Endothelial cell of umbilical vein (primary cell): Measurements from ENCODE around the gene DIS3. TPM values are rescaled to one million over a fixed set of nuclear protein-coding genes. Genes with fewer than 3 reads are reported as not detected.

Experiments
- BruUV-seq: library from RNA; stranded (reverse); fragments of 400-500 nt; replicated peaks from 2 replicates; lab custom pipeline; 2021; lab: Mats Ljungman, UMichigan
- CTCF ChIA-PET: fragments of 300-600, 350-600 bp; sonication (Branson Sonifier 250); formaldehyde crosslinking; loops from one replicate; lab custom pipeline; 2021; ENCODE audit warnings: antibody characterized with exemption, inconsistent platforms; lab: Charles Lee
- POLR2A ChIA-PET: fragments of 300-600, 350-600 bp; sonication (Branson Sonifier 250); formaldehyde crosslinking; loops from one replicate; lab custom pipeline; 2021; ENCODE audit warnings: antibody characterized with exemption, inconsistent platforms; lab: Charles Lee
- DNase-seq: peaks from one replicate; pipeline ENCODE4 v3.0.0-alpha.2; 2011; ENCODE audit warnings: low read depth, low spot score
- FAIRE-seq: peaks from 2 replicates; lab custom pipeline; 2011; peaks lifted over from hg19 to GRCh38; lab: Jason Lieb, UNC
- H2AFZ ChIP-seq: 2 replicates; pipeline ENCODE4 v1.6.0; 2012; ENCODE audit warnings: low read depth, low read length, control low read depth, inconsistent platforms
- H3K27ac ChIP-seq: 2 replicates; pipeline ENCODE4 v1.5.1; 2011; ENCODE audit warnings: low read depth, mild to moderate bottlenecking, control low read depth, low read length, moderate library complexity; ENCODE audit not compliant: insufficient read depth
- H3K27me3 ChIP-seq, 2 experiments: 2 replicates each; pipeline versions ENCODE4 v1.6.0 to v1.6.1; 2011; ENCODE audit warnings: low read length in 2 of 2, mixed read lengths in 1 of 2; ENCODE audit not compliant: control insufficient read depth in 2 of 2, insufficient read depth in 2 of 2
- H3K36me3 ChIP-seq, 2 experiments: 2 replicates in 1 of 2; 3 replicates in 1 of 2; pipeline ENCODE4 v1.5.1; 2011; ENCODE audit warnings: low read length in 2 of 2, mild to moderate bottlenecking in 1 of 2, moderate library complexity in 1 of 2; ENCODE audit not compliant: control insufficient read depth in 2 of 2, insufficient read depth in 2 of 2; ENCODE audit errors: extremely low read depth in 1 of 2
- H3K4me1 ChIP-seq: 3 replicates; pipeline ENCODE4 v1.5.1; 2011; ENCODE audit warnings: mild to moderate bottlenecking, low read length; ENCODE audit not compliant: control insufficient read depth, insufficient read depth; ENCODE audit errors: extremely low read depth
- H3K4me2 ChIP-seq: 2 replicates; pipeline ENCODE4 v1.6.1; 2011; ENCODE audit warnings: low read length, control low read depth, mixed read lengths; ENCODE audit not compliant: insufficient read depth
- H3K4me3 ChIP-seq, 3 experiments: fragments of 200-600 bp in 1 of 3; sonication (generic), shearing (Covaris generic) in 1 of 3; replicated peaks in 1 of 3; 2 replicates each; pipeline ENCODE4 v1.5.1; 2011 to 2016; ENCODE audit warnings: control low read depth in 3 of 3, low read length in 3 of 3, mild to moderate bottlenecking in 2 of 3, inconsistent platforms in 1 of 3, low read depth in 1 of 3, moderate library complexity in 1 of 3; ENCODE audit not compliant: insufficient read depth in 1 of 3
- H3K79me2 ChIP-seq: 2 replicates; pipeline ENCODE4 v1.6.0; 2012; ENCODE audit warnings: low read length, inconsistent platforms; ENCODE audit not compliant: control insufficient read depth, insufficient read depth
- H3K9ac ChIP-seq: replicated peaks from 2 replicates; pipeline ENCODE3; 2011; ENCODE audit warnings: low read length, control low read depth; ENCODE audit not compliant: insufficient read depth; ENCODE audit errors: extremely low read depth
- H3K9me1 ChIP-seq: replicated peaks from 3 replicates; pipeline ENCODE4 v1.6.0; 2011; ENCODE audit warnings: mild to moderate bottlenecking, low read length; ENCODE audit not compliant: control insufficient read depth, insufficient read depth; ENCODE audit errors: extremely low read depth
- H3K9me3 ChIP-seq: replicated peaks from 2 replicates; pipeline ENCODE4 v1.5.1; 2012; ENCODE audit warnings: low read length, inconsistent platforms; ENCODE audit not compliant: control insufficient read depth, insufficient read depth
- H4K20me1 ChIP-seq: replicated peaks from 2 replicates; pipeline ENCODE3; 2011; ENCODE audit warnings: mild to moderate bottlenecking, low read length; ENCODE audit not compliant: control insufficient read depth, insufficient read depth; ENCODE audit errors: extremely low read depth
- CTCF ChIP-seq, 2 donors: IDR thresholded peaks; 1 replicate in 1 of 2; 2 replicates in 1 of 2; pipeline ENCODE4 v1.5.1; 2011; ENCODE audit warnings: low read length in 2 of 2, mild to moderate bottlenecking in 2 of 2, moderate library complexity in 2 of 2, control low read depth in 1 of 2, inconsistent platforms in 1 of 2, low read depth in 1 of 2; ENCODE audit not compliant: insufficient read depth in 1 of 2; ENCODE audit errors: extremely low read depth in 1 of 2
- EZH2 ChIP-seq: IDR thresholded peaks from 2 replicates; pipeline ENCODE4 v1.6.1; 2012; ENCODE audit warnings: borderline replicate concordance, low read depth, mild to moderate bottlenecking, moderate library complexity, low read length, inconsistent platforms; ENCODE audit not compliant: severe bottlenecking
- FOS ChIP-seq: IDR thresholded peaks from 2 replicates; pipeline ENCODE4 v1.6.1; 2011; ENCODE audit warnings: mild to moderate bottlenecking, low read length, moderate library complexity, borderline replicate concordance; ENCODE audit not compliant: insufficient read depth
- JUN ChIP-seq: IDR thresholded peaks from 2 replicates; pipeline ENCODE4 v1.6.1; 2011; ENCODE audit warnings: borderline replicate concordance, low read depth; ENCODE audit not compliant: insufficient read length, insufficient read depth
- MAX ChIP-seq: IDR thresholded peaks from 2 replicates; pipeline ENCODE4 v1.6.1; 2011; ENCODE audit not compliant: insufficient read depth, insufficient read length
- MYC ChIP-seq: IDR thresholded peaks from one replicate; pipeline ENCODE4 v1.6.1; 2011; ENCODE audit warnings: mild to moderate bottlenecking, low read depth, low read length
- POLR2A ChIP-seq: IDR thresholded peaks from 2 replicates; pipeline ENCODE4 v1.6.1; 2012; ENCODE audit warnings: low read depth, mild to moderate bottlenecking, control low read depth, low read length
- dilution Hi-C: fragments of 300-500 bp; cut with MboI; formaldehyde crosslinking; loops from one replicate; pipeline ENCODE4 v1.15.0; 2019; ENCODE audit warnings: low sequenced_read_pairs; ENCODE audit not compliant: extremely low pct_ligation_motif_present
- intact Hi-C: fragments of 100-400 bp; cut with micrococcal nuclease; formaldehyde crosslinking; loops from one replicate; pipeline ENCODE4 v1.10.0; 2022
- polyA plus RNA-seq, 4 experiments: library from polyadenylated mRNA; depleted of rRNA in 3 of 4; stranded (reverse) in 3 of 4; unstranded in 1 of 4; fragments of >200 nt; gene quantifications; 2 replicates each; pipeline versions ENCODE4 v1.2.1 to v1.2.3, GENCODE V29; 2011 to 2012; ENCODE audit warnings: missing spikeins in 1 of 4
- total RNA-seq: library from RNA; stranded (reverse); gene quantifications from 2 replicates; pipeline ENCODE4 v1.2.3, GENCODE V29; 2021

Gene DIS3
- total and polyA plus RNA-seq, 2 donors (not counting 3 experiments of a cell fraction or from before 2014, with no cell fraction given), result 12.4 to 31.4 TPM

- dilution Hi-C loops (no loop called here), intact Hi-C loops (no loop called here)
- Histone ChIP-seq H3K9ac (no peak overlapping the region), H3K27ac (no peak overlapping the region), H3K27me3 (no peaks in the 10 kb centered on the region), H3K4me3 (no peak overlapping the region), H3K36me3 (peaks cover 8 to 32% of the 10 kb centered on the region in 2 experiments), H3K4me1 (no peaks in the 10 kb centered on the region), H3K4me2 (no peak overlapping the region), H3K9me1 (no peaks in the 10 kb centered on the region), H3K9me3 (no peaks in the 10 kb centered on the region), H4K20me1 (no peaks in the 10 kb centered on the region), H3K79me2 (no peaks in the 10 kb centered on the region), H2AFZ (no peak overlapping the region)
- no TSS peak for BruUV-seq
- ChIA-PET POLR2A (interaction anchor here (0.7 kb wide), 1 partner anchor 1222 kb away, joined by 4 read pairs; no protein-coding TSS in a partner anchor), CTCF (interaction anchor here (1.1 kb wide), 1 partner anchor 12 kb away, joined by 3 read pairs; no protein-coding TSS in a partner anchor)
- FAIRE-seq, result no peak
- no peak for TF ChIP-seq CTCF (IDR thresholded peaks at IDR 0.05; ENCODE audit: extremely low read depth in 1 of 2, insufficient read depth in 1 of 2, low read depth in 1 of 2, low read length in 2 of 2)
- TF ChIP-seq JUN, result no peak
- TF ChIP-seq FOS, result no peak
- no peak for TF ChIP-seq MYC
- TF ChIP-seq POLR2A, result no peak
- no peak for TF ChIP-seq MAX
- TF ChIP-seq EZH2, result no peak
- no peak for DNase-seq
These were observed 23.7 kb downstream of the DIS3 start for GRCh38 chr13:72757792-72758535.
